Lung (tissue), 12 donors: ENCODE data around the gene CYB5D1. TPM values are rescaled to one million over a fixed set of nuclear protein-coding genes. Genes with fewer than 3 reads are reported as not detected.

Experiments
- ATAC-seq: fragments of 200-7000 bp; cut with Tn5 transposase; one replicate; pipeline ENCODE4 v1.9.1; 2020; ENCODE audit warnings: moderate number of reproducible peaks; ENCODE audit not compliant: insufficient read depth, low FRiP score
- DNase-seq, 3 donors: peaks; one replicate each; pipeline ENCODE4 v3.0.0-alpha.2; 2013 to 2017
- H3K27ac ChIP-seq, 2 donors: one replicate each; pipeline ENCODE4 v1.5.1; 2013; ENCODE audit warnings: mild to moderate bottlenecking in 2 of 2, moderate library complexity in 2 of 2, control low read depth in 1 of 2, inconsistent platforms in 1 of 2, low read depth in 1 of 2, low read length in 1 of 2
- H3K27me3 ChIP-seq, 3 donors: one replicate each; pipeline ENCODE4 v1.5.1; 2013; ENCODE audit warnings: low read length in 2 of 3; ENCODE audit not compliant: control insufficient read depth in 3 of 3, insufficient read depth in 3 of 3
- H3K36me3 ChIP-seq, 4 donors: one replicate each; pipeline ENCODE4 v1.5.1; 2013; ENCODE audit warnings: low read length in 4 of 4, mild to moderate bottlenecking in 1 of 4, moderate library complexity in 1 of 4; ENCODE audit not compliant: control insufficient read depth in 4 of 4, insufficient read depth in 4 of 4
- H3K4me1 ChIP-seq, 5 donors: one replicate each; pipeline ENCODE4 v1.5.1; 2013; ENCODE audit warnings: low read length in 5 of 5, mild to moderate bottlenecking in 2 of 5, moderate library complexity in 1 of 5; ENCODE audit not compliant: control insufficient read depth in 5 of 5, insufficient read depth in 5 of 5
- H3K4me3 ChIP-seq: one replicate; pipeline ENCODE4 v1.5.1; 2013; ENCODE audit warnings: mild to moderate bottlenecking, control low read depth, moderate library complexity
- H3K9ac ChIP-seq, 2 donors: one replicate each; pipeline ENCODE4 v1.5.1; 2013; ENCODE audit warnings: low read length in 2 of 2, control low read depth in 1 of 2; ENCODE audit not compliant: insufficient read depth in 1 of 2
- H3K9me3 ChIP-seq, 4 donors: one replicate each; pipeline ENCODE4 v1.5.1; 2013; ENCODE audit warnings: low read length in 3 of 4, mild to moderate bottlenecking in 1 of 4, moderate library complexity in 1 of 4; ENCODE audit not compliant: control insufficient read depth in 4 of 4, insufficient read depth in 3 of 4
- CTCF ChIP-seq: IDR thresholded peaks from 2 replicates; pipeline ENCODE4 v1.5.1; 2012; ENCODE audit warnings: mild to moderate bottlenecking; ENCODE audit errors: control extremely low read depth, extremely low read depth
- WGBS, 2 donors: extraction: QIAGEN DNeasy Blood & Tissue Kit; methylation state at CpG; one replicate each; pipeline ENCODE4 v1.1.7; 2013; 5-methylcytosine and 5-hydroxymethylcytosine counted together
- polyA plus RNA-seq, 2 donors: library from polyadenylated mRNA; stranded (reverse); fragments of 200-250 nt; gene quantifications; one replicate each; pipeline ENCODE4 v1.2.1, GENCODE V29; 2013
- total RNA-seq, 2 donors: library from RNA; depleted of rRNA in 1 of 2; stranded (reverse); fragments of >200 nt in 1 of 2; gene quantifications; one replicate each; pipeline ENCODE4 v1.2.1, GENCODE V29; 2014 to 2021
- donor health status: control.
- donor health status: control.
- donor health status: Bipolar disorder and iron deficiency.
- donor health status: healthy.
- donor health status: DM: yes; HTN: yes; CAD: no.

Gene CYB5D1
- total and polyA plus RNA-seq, 4 donors: 5.5 to 21.6 (median 14.0) TPM

- H3K9ac ChIP-seq: no peak overlapping the region
- 90 to 93% methylated on average over 17 of the region's 17 CpGs for WGBS, 2 donors
- ATAC-seq (no peak), DNase-seq (no peak)
- TF ChIP-seq CTCF: no peak
- no peak overlapping the region for H3K4me3 ChIP-seq
- H3K27me3 ChIP-seq: no peaks in the 10 kb centered on the region
- no peaks in the 10 kb centered on the region for H3K9me3 ChIP-seq
- H3K4me1 ChIP-seq: peaks cover 0 to 12% (median 0%) of the 10 kb centered on the region in 5 donors
- peaks cover 8 to 69% (median 32%) of the 10 kb centered on the region in 4 donors for H3K36me3 ChIP-seq
- no peak overlapping the region for H3K27ac ChIP-seq
Measured at GRCh38 chr17:7850701-7851437, 6.9 kb upstream of the CYB5D1 start.

DNA sequence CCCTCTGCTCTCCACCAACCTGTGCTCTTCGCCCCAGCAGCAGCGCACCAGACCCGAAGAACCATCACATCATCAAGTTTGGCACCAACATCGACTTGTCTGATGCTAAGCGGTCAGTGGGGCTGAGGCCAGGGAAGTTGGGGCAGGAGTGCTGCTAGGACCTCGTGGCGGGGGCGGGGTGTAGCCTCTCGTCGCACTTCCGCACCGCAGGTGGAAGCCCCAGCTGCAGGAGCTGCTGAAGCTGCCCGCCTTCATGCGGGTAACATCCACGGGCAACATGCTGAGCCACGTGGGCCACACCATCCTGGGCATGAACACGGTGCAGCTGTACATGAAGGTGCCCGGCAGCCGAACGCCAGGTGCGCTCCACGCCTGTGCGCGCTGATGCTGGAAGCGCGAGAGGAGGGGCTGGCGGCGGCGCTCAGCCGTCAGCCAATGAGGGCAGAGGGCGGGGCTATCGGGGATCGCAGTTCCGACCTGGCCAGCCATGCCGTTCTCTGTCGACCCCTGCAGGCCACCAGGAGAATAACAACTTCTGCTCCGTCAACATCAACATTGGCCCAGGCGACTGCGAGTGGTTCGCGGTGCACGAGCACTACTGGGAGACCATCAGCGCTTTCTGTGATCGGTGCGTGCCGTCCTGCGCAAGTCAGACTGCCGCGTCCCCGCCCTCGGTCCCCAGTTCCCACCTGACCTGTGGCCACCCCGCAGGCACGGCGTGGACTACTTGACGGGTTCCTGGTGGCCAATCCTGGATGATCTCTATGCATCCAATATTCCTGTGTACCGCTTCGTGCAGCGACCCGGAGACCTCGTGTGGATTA is 6.2 kb upstream of the CYB5D1 start:
- Histone ChIP-seq H3K9me3 (no peaks in the 10 kb centered on the region), H3K27ac (peak overlapping the region in 1 of 2 donors; percentile 6), H3K27me3 (no peaks in the 10 kb centered on the region), H3K36me3 (peaks cover 8 to 62% (median 31%) of the 10 kb centered on the region in 4 donors), H3K4me1 (peaks cover 0 to 20% (median 6%) of the 10 kb centered on the region in 5 donors), H3K4me3 (no peak overlapping the region), H3K9ac (no peak overlapping the region)
- peak; percentile 91 for ATAC-seq
- DNase-seq: peak; percentile 91 to 94 (median 93)
- TF ChIP-seq CTCF: peak; percentile 99
- WGBS, 2 donors: 23 to 28% methylated on average over 60 of the region's 60 CpGs

DNA sequence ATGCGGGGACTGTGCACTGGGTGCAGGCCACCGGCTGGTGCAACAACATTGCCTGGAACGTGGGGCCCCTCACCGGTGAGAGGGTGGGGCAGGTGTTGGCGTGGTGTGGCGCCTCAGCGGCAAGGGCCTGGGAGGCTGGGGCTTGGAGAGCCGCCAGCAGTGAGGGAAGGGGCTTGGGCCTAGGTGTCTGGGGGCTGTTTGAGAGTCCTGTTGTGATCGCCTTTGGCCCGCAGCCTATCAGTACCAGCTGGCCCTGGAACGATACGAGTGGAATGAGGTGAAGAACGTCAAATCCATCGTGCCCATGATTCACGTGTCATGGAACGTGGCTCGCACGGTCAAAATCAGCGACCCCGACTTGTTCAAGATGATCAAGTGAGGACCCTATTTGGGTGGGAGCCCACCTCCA is 5.5 kb upstream of the CYB5D1 start:
- Histone ChIP-seq H3K9me3 (no peaks in the 10 kb centered on the region), H3K27me3 (no peaks in the 10 kb centered on the region), H3K36me3 (peaks cover 8 to 56% (median 30%) of the 10 kb centered on the region in 4 donors), H3K27ac (no peak overlapping the region), H3K4me3 (no peak overlapping the region), H3K9ac (no peak overlapping the region), H3K4me1 (peaks cover 0 to 23% (median 6%) of the 10 kb centered on the region in 5 donors)
- no peak for DNase-seq
- TF ChIP-seq CTCF: no peak
- 80 to 82% methylated on average over 20 of the region's 20 CpGs for WGBS, 2 donors
- ATAC-seq: no peak
